Peyer's patch (tissue), 4 donors: ENCODE results near the gene COL9A3. TPM values are rescaled to one million over a fixed set of nuclear protein-coding genes. Genes with fewer than 3 reads are reported as not detected.

ENCODE experiments used
- DNase-seq, 3 donors: peaks; one replicate each; pipeline ENCODE4 v3.0.0-alpha.2; 2017 to 2019
- H3K27ac ChIP-seq, 4 donors: fragments of 200-600 bp; sonication (generic); one replicate each; pipeline ENCODE4 v1.5.1; 2016 to 2019
- H3K27me3 ChIP-seq, 2 donors: fragments of 200-600 bp; sonication (generic); one replicate each; pipeline ENCODE4 v1.5.1; 2019
- H3K36me3 ChIP-seq, 3 donors: fragments of 200-600 bp; sonication (generic); one replicate each; pipeline ENCODE4 v1.5.1; 2016 to 2019
- H3K4me1 ChIP-seq, 4 donors: fragments of 200-600 bp; sonication (generic); one replicate each; pipeline ENCODE4 v1.5.1; 2016 to 2019
- H3K4me3 ChIP-seq, 4 donors: fragments of 200-600 bp; sonication (generic); 1 replicate in 3 of 4; 2 replicates in 1 of 4; pipeline ENCODE4 v1.5.1; 2016 to 2019; ENCODE audit warnings: mild to moderate bottlenecking in 1 of 4
- H3K9me3 ChIP-seq, 4 donors: fragments of 200-600 bp; sonication (generic); one replicate each; pipeline ENCODE4 v1.5.1; 2016 to 2019; ENCODE audit warnings: mild to moderate bottlenecking in 1 of 4
- POLR2A ChIP-seq, 2 donors: fragments of 450-650 bp; IDR thresholded peaks; one replicate each; pipeline ENCODE4 v1.5.1; 2017; ENCODE audit warnings: antibody characterized with exemption in 2 of 2, mild to moderate bottlenecking in 2 of 2, moderate library complexity in 2 of 2
- total RNA-seq, 4 donors: library from RNA; depleted of rRNA; stranded (reverse); fragments of >200 nt; gene quantifications; one replicate each; pipeline ENCODE4 v1.1.0, GENCODE V29; 2016
- TF ChIP-seq, protein P1 (sequence below), 6 experiments: fragments of 450-650 bp in 4 of 6; fragments of 200-600 bp in 2 of 6; sonication (generic) in 1 of 6; IDR thresholded peaks; one replicate each; pipeline ENCODE4 v1.5.1; 2017 to 2019; ENCODE audit warnings: antibody characterized with exemption in 6 of 6, mild to moderate bottlenecking in 3 of 6, moderate library complexity in 1 of 6

The COL9A3 gene
- total RNA-seq, 4 donors from 2014 or later: 3.3 to 19.8 (median 4.1) TPM

DNA sequence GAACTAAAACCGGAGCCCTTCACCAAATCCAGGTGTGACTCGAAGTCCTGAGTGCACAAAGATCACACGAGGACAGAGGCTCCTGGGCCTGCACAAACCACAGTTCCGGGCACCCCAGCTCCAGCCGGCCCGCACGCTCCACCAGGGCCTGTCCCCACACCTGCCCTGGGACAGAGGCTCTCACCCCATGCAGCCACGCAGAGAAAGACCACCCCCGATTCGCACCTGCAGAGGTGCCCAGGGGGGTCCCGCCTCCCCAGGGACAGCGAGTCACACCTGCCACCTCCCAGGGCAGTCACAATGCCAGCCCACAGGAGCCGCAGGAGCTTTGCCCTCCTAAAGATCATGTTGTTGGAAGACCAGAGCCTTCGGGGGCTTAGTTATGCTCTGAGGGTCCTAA lies 45.9 kb upstream of the COL9A3 start:
- no peaks in the 10 kb centered on the region for H3K36me3 ChIP-seq
- no peaks in the 10 kb centered on the region for H3K9me3 ChIP-seq
- no peak overlapping the region for H3K4me3 ChIP-seq
- H3K27me3 ChIP-seq: no peaks in the 10 kb centered on the region
- no peak overlapping the region for H3K27ac ChIP-seq
- no peak for DNase-seq
- peaks cover 0 to 2% (median under 1%) of the 10 kb centered on the region in 4 donors for H3K4me1 ChIP-seq
- TF ChIP-seq, protein P1, sequence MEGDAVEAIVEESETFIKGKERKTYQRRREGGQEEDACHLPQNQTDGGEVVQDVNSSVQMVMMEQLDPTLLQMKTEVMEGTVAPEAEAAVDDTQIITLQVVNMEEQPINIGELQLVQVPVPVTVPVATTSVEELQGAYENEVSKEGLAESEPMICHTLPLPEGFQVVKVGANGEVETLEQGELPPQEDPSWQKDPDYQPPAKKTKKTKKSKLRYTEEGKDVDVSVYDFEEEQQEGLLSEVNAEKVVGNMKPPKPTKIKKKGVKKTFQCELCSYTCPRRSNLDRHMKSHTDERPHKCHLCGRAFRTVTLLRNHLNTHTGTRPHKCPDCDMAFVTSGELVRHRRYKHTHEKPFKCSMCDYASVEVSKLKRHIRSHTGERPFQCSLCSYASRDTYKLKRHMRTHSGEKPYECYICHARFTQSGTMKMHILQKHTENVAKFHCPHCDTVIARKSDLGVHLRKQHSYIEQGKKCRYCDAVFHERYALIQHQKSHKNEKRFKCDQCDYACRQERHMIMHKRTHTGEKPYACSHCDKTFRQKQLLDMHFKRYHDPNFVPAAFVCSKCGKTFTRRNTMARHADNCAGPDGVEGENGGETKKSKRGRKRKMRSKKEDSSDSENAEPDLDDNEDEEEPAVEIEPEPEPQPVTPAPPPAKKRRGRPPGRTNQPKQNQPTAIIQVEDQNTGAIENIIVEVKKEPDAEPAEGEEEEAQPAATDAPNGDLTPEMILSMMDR (IDR thresholded peaks at IDR 0.05): no peak
- TF ChIP-seq POLR2A (IDR thresholded peaks at IDR 0.05): no peak

GRCh38 chr20:62771396-62772102 lies 45.3 kb upstream of the COL9A3 start:
- Histone ChIP-seq H3K27ac (no peak overlapping the region), H3K4me1 (peaks cover 0 to 8% (median 7%) of the 10 kb centered on the region in 4 donors), H3K27me3 (no peaks in the 10 kb centered on the region), H3K9me3 (no peaks in the 10 kb centered on the region), H3K36me3 (no peaks in the 10 kb centered on the region), H3K4me3 (no peak overlapping the region)
- DNase-seq: no peak
- TF ChIP-seq, protein P1 (IDR thresholded peaks at IDR 0.05): no peak

- Histone ChIP-seq H3K4me1 (peaks cover 0 to 9% (median 9%) of the 10 kb centered on the region in 4 donors), H3K27me3 (no peaks in the 10 kb centered on the region), H3K36me3 (no peaks in the 10 kb centered on the region), H3K4me3 (no peak overlapping the region), H3K27ac (no peak overlapping the region), H3K9me3 (no peaks in the 10 kb centered on the region)
- no peak for DNase-seq
- TF ChIP-seq POLR2A (IDR thresholded peaks at IDR 0.05): no peak
- TF ChIP-seq, protein P1 (IDR thresholded peaks at IDR 0.05): no peak
These were observed 44.7 kb upstream of the COL9A3 start for GRCh38 chr20:62772103-62772611.

DNA sequence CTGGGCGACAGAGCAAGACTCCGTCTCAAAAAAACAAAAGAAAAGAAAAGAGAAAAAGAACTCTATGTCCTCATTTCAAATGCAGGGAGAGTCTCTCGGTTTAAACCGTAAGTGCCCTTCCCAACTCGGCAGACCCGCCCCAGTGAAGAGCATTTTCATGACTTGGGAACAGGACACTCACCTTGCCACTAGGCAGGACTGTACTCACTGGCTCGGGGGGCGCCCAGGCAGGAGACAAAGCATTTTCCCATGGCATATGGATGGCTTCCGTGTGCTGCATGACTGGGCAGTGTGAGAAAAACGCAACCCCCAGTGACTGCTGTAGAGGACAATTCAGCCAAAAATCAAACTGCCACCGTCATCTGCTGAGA lies 44.2 kb upstream of the COL9A3 start:
- H3K36me3 ChIP-seq: no peaks in the 10 kb centered on the region
- H3K27me3 ChIP-seq: no peaks in the 10 kb centered on the region
- no peak overlapping the region for H3K27ac ChIP-seq
- H3K4me3 ChIP-seq: no peak overlapping the region
- peaks cover 0 to 9% (median 9%) of the 10 kb centered on the region in 4 donors for H3K4me1 ChIP-seq
- no peak for DNase-seq
- no peaks in the 10 kb centered on the region for H3K9me3 ChIP-seq
- TF ChIP-seq POLR2A (IDR thresholded peaks at IDR 0.05): no peak
- TF ChIP-seq, protein P1 (IDR thresholded peaks at IDR 0.05): no peak

GRCh38 chr20:62772990-62773844 lies 43.6 kb upstream of the COL9A3 start:
- Histone ChIP-seq H3K27ac (no peak overlapping the region), H3K27me3 (no peaks in the 10 kb centered on the region), H3K9me3 (no peaks in the 10 kb centered on the region), H3K4me1 (peaks cover 0 to 9% (median 9%) of the 10 kb centered on the region in 4 donors), H3K4me3 (no peak overlapping the region), H3K36me3 (no peaks in the 10 kb centered on the region)
- TF ChIP-seq, protein P1 (IDR thresholded peaks at IDR 0.05): no peak
- no peak for TF ChIP-seq POLR2A (IDR thresholded peaks at IDR 0.05)
- DNase-seq: no peak
